Forelimb muscle (tissue), 1 donor: ENCODE results near the gene AHCYL1. TPM values are rescaled to one million over a fixed set of nuclear protein-coding genes. Genes with fewer than 3 reads are reported as not detected.
"Not testable (repeated sequence)": the region's sequence is repeated elsewhere in the genome, so short reads cannot be mapped to it uniquely, and the experiment has no call there.

Experiments
- DNase-seq: peaks from one replicate; pipeline ENCODE4 v3.0.0-alpha.2; 2013; ENCODE audit warnings: low read depth
- polyA plus RNA-seq: library from polyadenylated mRNA; unstranded; fragments of 120-200 nt; gene quantifications from one replicate; pipeline ENCODE4 v1.2.1, GENCODE V29; 2013; ENCODE audit not compliant: insufficient read length

Gene AHCYL1
- polyA plus RNA-seq, 1 donor = 38.1 TPM

GRCh38 chr1:109997204-109997866, 12.8 kb downstream of the AHCYL1 start:
- no peak for DNase-seq

GRCh38 chr1:109997867-109998229, 13.3 kb downstream of the AHCYL1 start:
- no peak for DNase-seq

GRCh38 chr1:110002695-110003094, 18.1 kb downstream of the AHCYL1 start:
- DNase-seq = no peak

- peak; percentile 29 for DNase-seq
These were observed 19.3 kb downstream of the AHCYL1 start for GRCh38 chr1:110003747-110004428.

GRCh38 chr1:110004583-110004982, 20.0 kb downstream of the AHCYL1 start:
- no peak for DNase-seq

GRCh38 chr1:110005971-110006370, 21.4 kb downstream of the AHCYL1 start:
- no peak for DNase-seq

GRCh38 chr1:110006516-110006915, 22.0 kb downstream of the AHCYL1 start:
- DNase-seq = no peak

- DNase-seq = no peak
These were observed 22.7 kb downstream of the AHCYL1 start for GRCh38 chr1:110007046-110007830.

GRCh38 chr1:110008971-110009565, 24.5 kb downstream of the AHCYL1 start:
- DNase-seq = no peak

GRCh38 chr1:110011527-110012041, 27.0 kb downstream of the AHCYL1 start:
- DNase-seq = no peak

GRCh38 chr1:110012100-110012780, 27.7 kb downstream of the AHCYL1 start:
- DNase-seq = no peak

GRCh38 chr1:110017792-110018191, 33.2 kb downstream of the AHCYL1 start:
- DNase-seq = no peak

- no peak for DNase-seq
These were observed 33.8 kb downstream of the AHCYL1 start for GRCh38 chr1:110018396-110018795.

- no peak for DNase-seq
These were observed 35.2 kb downstream of the AHCYL1 start for GRCh38 chr1:110019770-110020169.

GRCh38 chr1:110021285-110021684, 36.7 kb downstream of the AHCYL1 start:
- DNase-seq = no peak

- no peak for DNase-seq
These were observed 40.0 kb downstream of the AHCYL1 start for GRCh38 chr1:110024613-110025012.

- not testable (repeated sequence) for DNase-seq
These were observed 46.1 kb downstream of the AHCYL1 start for GRCh38 chr1:110030687-110031086.

- no peak for DNase-seq
These were observed 47.8 kb downstream of the AHCYL1 start for GRCh38 chr1:110032327-110032726.

- DNase-seq = no peak
These were observed 48.9 kb downstream of the AHCYL1 start for GRCh38 chr1:110033421-110033820.

- DNase-seq = no peak
These were observed 49.5 kb downstream of the AHCYL1 start for GRCh38 chr1:110034040-110034450.

- DNase-seq = peak; percentile 93
These were observed 50.1 kb downstream of the AHCYL1 start, which contains the start of gene STRIP1 for GRCh38 chr1:110034451-110035235. Gene STRIP1 (plus strand): TSS chr1:110034624. CDS start chr1:110034638, 14 bp downstream.
